Measurements from ENCODE around the gene PLXNA1.

Gene PLXNA1

GRCh38 chr3:126982471-126983175, at the start of gene PLXNA1:
TSS of gene PLXNA1 (plus strand) at chr3:126983115. CDS start at chr3:126988594, 5,479 bp downstream.
- peak; percentile 54 to 79 for DNase-seq (ENCODE audit: extremely low read depth in 1 of 2, low read depth in 1 of 2)

GRCh38 chr3:126934031-126934531, 48.8 kb upstream of the PLXNA1 start:
- DNase-seq (ENCODE audit: extremely low read depth in 1 of 2, low read depth in 1 of 2) = no peak

DNA sequence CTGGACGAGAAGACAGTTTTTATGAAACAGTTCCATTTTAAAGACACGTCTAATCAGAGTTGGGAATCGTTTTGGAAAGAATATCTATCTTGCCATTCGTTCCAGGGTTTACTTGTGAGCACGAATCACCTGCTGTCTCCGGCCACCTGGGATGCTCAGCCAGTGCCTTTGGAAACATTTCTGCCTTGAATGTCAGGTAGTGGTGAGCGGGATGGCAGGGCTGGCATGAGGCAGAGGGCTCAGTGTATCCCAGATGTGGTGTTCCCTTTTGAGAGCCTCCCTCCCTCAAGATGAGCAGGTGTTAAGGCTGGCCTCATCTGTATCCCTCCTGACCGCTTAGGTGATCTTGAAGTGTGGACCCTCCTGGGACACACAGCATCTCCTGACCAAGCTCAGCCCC, 47.9 kb upstream of the PLXNA1 start:
- no peak for DNase-seq (ENCODE audit: extremely low read depth in 1 of 2, low read depth in 1 of 2)

GRCh38 chr3:126935756-126936509, 47.0 kb upstream of the PLXNA1 start:
- no peak for DNase-seq (ENCODE audit: extremely low read depth in 1 of 2, low read depth in 1 of 2)

DNA sequence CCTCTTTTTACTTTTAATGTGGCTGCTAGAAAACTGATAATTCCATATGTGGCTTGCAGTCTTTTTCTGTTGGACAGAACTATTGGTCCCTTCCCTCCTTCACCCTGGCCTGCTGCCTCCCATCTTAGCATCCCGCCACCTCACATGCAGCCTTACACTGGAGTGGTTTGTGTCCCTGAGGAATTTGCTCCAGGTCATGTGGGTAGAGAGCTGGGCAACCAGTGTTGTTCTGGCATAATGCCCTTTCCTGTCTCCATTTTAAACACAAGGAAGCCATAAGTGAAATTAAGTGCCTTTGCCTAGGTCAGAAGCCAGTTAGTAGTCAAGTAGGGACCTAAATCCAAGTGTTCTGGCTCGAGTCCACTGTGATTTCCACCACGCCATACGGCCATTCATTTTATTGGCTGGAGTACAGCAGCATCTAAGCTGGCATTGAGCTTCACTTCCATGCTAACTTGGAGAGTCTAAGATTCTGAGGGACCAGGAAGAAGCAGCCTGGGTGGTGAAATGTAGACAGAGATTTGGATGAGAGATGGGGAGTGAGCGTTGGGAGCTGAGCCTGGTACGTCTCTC, 46.0 kb upstream of the PLXNA1 start:
- DNase-seq (ENCODE audit: extremely low read depth in 1 of 2, low read depth in 1 of 2) = no peak

- DNase-seq (ENCODE audit: extremely low read depth in 1 of 2, low read depth in 1 of 2) = no peak
Measured at GRCh38 chr3:126937533-126937932, 45.4 kb upstream of the PLXNA1 start.

- DNase-seq (ENCODE audit: extremely low read depth in 1 of 2, low read depth in 1 of 2) = no peak
Measured at GRCh38 chr3:126937973-126938372, 44.9 kb upstream of the PLXNA1 start.

GRCh38 chr3:126938520-126939337, 44.2 kb upstream of the PLXNA1 start:
- DNase-seq (ENCODE audit: extremely low read depth in 1 of 2, low read depth in 1 of 2) = no peak

- no peak for DNase-seq (ENCODE audit: extremely low read depth in 1 of 2, low read depth in 1 of 2)
Measured at GRCh38 chr3:126939338-126939718, 43.6 kb upstream of the PLXNA1 start.

GRCh38 chr3:126939733-126940132, 43.2 kb upstream of the PLXNA1 start:
- DNase-seq (ENCODE audit: extremely low read depth in 1 of 2, low read depth in 1 of 2) = no peak

DNA sequence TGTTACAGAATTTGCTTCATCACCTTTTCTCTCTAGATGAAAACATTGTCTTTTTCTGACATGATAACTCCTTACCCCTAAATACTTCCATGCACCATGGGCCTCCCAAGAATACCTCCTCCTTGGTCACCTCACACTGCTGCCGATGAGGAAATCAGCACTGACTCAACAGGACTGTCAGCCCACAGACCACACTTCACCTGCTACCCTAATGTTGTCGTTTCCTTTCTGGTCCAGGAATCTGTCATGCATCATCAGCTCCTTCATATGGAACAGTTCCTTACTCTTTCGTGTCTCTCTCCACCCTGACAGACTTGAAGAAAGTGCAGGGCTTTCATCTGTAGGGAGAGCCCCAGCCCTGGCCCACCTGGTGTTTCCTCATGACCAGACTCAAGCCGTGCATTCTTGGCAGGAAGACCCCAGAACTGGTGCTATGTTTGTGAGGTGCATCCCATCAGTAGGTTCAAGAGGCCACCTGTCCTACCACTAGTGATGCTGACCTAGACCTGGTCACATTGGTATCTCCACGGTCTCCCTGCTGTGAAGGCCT, 41.1 kb upstream of the PLXNA1 start:
- DNase-seq (ENCODE audit: extremely low read depth in 1 of 2, low read depth in 1 of 2) = no peak

GRCh38 chr3:126944089-126944965, 38.6 kb upstream of the PLXNA1 start:
- DNase-seq (ENCODE audit: extremely low read depth in 1 of 2, low read depth in 1 of 2) = no peak

GRCh38 chr3:126945171-126945721, 37.7 kb upstream of the PLXNA1 start:
- no peak for DNase-seq (ENCODE audit: extremely low read depth in 1 of 2, low read depth in 1 of 2)

- no peak for DNase-seq (ENCODE audit: extremely low read depth in 1 of 2, low read depth in 1 of 2)
Measured at GRCh38 chr3:126945891-126946290, 37.0 kb upstream of the PLXNA1 start.

DNA sequence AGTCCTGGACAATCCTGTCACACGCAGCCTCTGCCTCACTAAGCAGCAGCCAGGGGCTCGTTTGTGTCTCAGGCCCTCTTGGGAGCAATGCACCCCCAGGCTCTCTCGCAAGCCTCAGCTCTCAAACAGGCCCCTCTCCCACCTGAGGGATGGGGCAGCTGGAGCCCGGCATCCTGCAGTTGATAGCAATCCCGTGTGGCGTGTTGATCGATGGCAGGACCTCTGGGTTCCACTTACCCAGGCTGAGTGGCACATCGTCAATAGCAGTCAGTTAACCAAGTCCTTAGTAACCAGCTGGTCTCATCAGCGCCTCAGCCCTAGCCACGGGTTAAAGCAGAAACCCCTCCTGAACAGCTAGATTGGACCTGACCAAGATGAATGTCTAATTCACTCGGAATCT, 36.5 kb upstream of the PLXNA1 start:
- no peak for DNase-seq (ENCODE audit: extremely low read depth in 1 of 2, low read depth in 1 of 2)

DNA sequence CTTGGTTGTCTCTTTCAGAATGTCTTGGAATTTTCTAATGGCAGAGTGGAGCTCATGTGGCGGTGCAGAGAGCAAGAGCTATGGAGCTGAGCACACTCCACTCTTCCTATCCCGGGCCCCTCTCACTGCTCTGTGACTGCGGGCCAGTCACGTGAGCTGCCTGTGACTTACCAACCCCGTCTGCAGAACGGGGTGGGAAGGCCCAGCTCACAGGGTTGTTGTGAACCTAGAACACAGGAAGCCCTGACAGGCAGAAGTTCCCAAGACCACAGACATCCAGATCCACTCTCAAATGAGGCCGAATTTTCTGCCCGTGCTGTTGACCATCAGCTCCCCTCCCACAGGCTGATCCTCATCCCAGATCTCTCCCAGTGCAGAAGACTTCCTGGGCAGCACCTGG, 35.5 kb upstream of the PLXNA1 start:
- DNase-seq (ENCODE audit: extremely low read depth in 1 of 2, low read depth in 1 of 2) = no peak

DNA sequence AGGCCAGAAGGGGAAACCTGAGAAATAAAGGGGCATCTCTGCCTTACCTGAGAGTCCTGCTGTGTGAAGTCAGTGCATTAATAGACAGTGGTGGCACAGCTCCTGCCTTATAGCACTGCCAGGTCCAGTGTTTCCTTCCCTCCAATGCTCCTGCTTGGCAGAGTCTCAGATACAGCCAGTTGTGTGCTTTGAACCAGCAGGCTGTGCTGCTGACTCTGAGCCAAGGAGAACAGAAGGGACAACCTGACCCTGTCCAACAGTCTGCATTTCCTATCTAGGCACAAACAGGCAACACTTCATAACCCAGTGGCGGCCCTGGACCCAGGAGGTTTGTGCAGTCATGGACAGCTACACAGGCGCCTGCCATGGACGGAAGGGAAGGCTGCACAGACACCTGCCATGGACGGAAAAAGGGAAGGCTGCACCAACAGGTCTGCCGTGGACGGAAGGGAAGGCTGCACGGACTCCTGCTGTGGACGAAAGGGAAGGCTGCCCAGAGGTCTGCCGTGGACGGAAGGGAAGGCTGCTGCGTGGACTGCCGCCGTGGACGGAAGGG, 33.9 kb upstream of the PLXNA1 start:
- DNase-seq (ENCODE audit: extremely low read depth in 1 of 2, low read depth in 1 of 2) = no peak

- DNase-seq (ENCODE audit: extremely low read depth in 1 of 2, low read depth in 1 of 2) = no peak
Measured at GRCh38 chr3:126951561-126951960, 31.4 kb upstream of the PLXNA1 start.
